Stimulated activated CD4-positive, alpha-beta T cell treated with anti-CD3 and anti-CD28 coated beads, Interleukin-12 subunit alpha, Interleukin-12 subunit beta, amount 100 ng/mL, for 48 hours (primary cell): ENCODE measurements around the gene CROCC2.

Source experiments
- DNase-seq, 3 donors: peaks; one replicate each; pipeline ENCODE4 v3.0.0-alpha.2; 2020; ENCODE audit warnings: low read depth in 2 of 3, low spot score in 1 of 3

Gene CROCC2

DNA sequence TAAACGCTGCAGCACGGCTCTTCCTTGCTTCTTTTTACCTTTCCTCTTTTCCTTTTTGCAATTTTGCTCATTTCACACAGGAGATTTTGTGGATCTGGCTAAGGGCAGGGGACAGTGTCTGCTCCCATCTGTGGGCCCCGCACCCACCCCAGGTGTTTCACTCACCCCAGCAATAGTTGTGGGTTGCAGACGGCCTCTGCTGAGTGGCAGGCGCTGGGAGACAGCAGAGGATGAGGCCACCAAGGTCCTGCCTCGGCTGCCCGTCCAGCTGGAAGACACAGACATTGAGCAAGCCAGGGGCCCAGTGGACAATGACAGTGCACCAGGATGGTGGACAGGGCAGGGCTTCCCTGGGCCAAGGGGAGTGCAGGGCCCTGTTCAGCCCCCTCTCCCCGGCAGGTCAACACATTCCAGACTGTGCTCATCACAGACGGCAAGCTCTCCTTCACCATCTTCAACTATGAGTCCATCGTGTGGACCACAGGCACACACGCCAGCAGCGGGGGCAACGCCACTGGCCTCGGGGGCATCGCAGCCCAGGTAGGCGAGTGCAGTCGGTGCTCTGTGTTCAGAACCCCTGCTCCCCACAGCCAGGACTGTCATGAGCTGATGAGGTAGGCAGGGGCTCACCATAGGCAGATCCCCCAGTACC lies 127.3 kb downstream of the CROCC2 start:
- DNase-seq = no peak

DNA sequence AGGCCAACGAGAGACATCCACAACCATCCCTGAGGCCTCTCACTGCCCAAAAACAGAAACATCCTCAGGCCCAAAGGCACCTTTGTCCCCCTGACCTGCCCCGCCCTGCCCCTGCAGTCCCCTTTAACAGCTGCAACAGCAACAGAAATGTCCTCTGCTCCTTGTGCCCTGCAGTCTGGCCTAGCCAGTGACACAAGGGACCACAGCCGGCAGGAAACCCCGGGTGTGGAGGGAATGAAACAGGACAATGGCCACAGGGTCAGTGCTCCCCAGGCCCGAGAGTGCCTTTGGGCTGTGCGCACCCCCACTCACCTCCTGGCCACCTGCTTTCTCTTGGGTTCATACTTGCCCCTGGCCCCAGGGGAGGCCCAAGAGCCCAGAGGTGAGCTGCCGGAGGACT lies 127.9 kb downstream of the CROCC2 start:
- DNase-seq = no peak

DNA sequence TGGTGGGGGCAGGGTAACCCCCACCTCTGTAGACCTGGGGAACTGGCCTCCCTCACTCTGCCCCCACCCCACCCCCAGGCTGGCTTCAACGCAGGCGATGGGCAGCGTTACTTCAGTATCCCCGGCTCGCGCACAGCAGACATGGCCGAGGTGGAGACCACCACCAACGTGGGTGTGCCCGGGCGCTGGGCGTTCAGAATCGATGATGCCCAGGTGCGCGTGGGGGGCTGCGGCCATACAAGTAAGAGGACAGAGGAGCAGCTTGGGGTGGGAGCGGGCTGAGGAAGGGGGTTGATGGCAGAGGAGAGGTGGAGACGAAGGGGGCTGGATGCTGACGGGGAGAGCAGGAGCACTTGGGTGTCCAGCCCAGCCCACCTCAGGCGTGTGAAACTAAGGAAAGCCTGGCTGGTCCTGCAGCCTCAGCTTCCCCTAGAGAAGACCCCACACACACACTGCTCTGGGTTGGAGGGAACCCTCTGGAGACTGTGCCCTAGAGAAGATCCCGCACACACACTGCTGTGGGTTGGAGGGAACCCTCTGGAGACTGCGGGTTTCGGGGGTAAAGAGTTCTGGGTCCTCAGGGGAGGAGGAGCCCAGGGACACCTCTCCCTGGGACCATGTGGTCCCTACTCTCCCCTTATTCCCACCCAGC lies 128.5 kb downstream of the CROCC2 start:
- DNase-seq = no peak

DNA sequence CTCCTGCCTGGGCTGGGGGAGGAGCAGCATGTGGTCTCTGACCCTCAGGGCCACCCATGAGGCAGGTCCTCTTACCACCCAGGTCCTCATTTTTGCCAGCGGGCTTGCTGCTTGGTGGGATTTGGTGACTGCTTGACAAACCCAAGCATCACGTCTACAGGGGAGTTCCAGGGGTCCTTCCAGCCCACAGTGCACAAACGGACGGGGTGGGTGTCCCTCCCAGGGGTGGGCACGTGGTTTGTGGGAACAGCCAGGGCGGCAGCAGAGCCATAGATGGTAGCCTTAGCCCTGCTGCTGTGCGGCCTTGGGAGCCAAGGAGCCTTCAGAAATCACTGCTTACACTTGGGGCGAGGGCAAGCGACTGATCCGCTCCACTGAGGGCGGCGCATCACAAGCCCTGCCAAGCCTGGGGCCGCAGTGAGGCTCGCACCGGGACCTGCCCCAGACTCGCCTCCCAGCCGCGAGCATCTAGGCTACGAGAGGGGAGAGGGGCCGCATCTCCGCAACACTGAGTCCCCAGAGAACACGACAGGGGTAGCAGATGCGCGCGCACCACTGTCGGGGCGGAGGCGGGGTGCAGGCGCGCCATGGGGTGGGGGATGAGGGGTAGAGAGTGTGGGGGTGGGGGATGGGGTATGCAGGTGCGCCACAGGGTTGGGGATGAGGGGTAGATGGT lies 129.1 kb downstream of the CROCC2 start:
- no peak for DNase-seq

DNA sequence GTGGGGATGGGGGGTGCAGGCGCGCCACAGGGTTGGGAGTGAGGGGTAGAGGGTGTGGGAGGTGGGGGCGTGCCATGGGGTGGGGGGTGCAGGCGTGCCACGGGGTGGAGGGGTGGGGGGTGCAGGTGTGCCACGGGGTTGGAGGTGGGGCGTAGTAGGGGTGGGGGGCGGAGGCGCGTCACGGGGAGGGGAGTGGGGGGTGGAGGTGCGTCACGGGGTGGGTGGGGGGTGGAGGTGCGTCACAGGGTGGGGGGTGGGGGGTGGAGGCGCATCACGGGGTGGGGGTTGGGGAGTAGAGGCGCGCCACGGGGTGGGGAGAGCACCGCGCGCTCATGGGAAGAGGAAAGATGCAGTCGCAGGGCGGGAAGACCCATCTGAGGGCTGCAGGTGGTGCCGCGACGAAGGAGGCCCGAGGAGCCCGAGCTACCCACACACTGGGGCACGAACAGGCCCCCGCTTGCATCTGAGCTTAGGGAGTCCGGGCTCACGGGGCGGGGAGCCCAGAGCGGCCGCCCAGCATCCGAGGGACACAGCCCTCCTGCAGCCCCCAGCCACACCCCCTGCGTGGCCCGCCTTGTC lies 129.8 kb downstream of the CROCC2 start:
- no peak for DNase-seq

GRCh38 chr2:241036397-241036963 lies 130.3 kb downstream of the CROCC2 start:
- peak in 2 of 3 donors; percentile 21 to 26 for DNase-seq

- DNase-seq = no peak
Observed at GRCh38 chr2:241036964-241037421, 130.9 kb downstream of the CROCC2 start.

- no peak for DNase-seq
Observed at GRCh38 chr2:241037498-241037897, 131.4 kb downstream of the CROCC2 start.

- DNase-seq = no peak
Observed at GRCh38 chr2:241038374-241039180, 132.4 kb downstream of the CROCC2 start.

- DNase-seq = no peak
Observed at GRCh38 chr2:241039416-241039815, 133.3 kb downstream of the CROCC2 start.

DNA sequence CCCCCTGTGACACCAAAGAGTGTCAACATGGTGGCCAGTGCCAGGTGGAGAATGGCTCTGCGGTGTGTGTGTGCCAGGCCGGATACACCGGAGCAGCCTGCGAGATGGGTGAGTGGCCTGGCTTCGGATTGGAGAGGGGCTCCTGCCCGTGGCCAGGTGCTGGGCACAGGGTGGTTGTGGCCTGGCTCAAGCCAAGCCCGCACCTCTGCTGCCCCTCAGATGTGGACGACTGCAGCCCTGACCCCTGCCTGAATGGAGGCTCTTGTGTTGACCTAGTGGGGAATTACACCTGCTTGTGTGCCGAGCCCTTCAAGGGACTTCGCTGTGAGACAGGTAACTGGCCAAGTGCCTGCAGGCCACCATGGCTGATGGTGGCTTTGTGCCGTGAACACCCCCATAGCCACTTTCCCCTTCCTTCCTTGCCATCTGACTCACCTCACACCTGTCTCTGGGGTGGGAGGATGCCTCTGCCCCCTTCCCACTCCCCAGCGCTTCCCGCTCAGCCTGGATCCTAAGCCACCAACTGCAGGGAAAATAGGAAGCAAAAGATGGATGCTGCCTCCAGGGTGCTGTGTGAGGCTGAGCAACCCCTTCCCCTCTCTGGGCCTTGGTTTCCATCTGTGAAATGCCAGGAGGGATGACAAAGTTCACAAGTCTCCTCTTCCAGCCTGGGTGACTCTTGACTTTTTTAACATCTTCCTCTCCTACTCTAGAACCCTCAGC lies 134.1 kb downstream of the CROCC2 start:
- no peak for DNase-seq

DNA sequence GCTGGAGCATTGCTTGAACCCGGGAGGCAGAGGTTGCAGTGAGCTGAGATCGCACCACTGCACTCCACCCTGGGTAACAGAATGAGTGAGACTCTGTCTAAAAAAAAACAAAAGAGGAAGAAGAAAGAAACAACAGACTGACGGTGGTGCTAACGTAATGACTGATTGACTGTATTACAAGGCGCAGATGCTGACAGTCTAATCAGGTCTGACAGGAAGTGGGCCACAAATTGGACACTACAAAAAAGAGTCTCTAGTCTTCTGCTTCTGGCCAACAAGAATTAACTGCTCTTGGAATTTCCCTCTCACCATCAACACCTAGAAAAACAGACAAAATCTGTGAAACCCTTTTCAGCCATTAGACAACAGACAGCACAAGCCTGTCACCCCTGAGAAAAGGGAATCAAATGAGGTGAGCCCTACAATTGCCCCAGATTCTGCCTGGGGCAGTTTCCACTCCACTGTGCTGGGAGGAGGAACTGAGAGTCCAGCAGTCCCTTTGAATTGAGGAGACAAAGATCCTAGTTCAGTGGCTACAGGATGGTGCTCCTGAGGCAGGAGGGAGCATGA lies 135.5 kb downstream of the CROCC2 start:
- DNase-seq = no peak
